Body of pancreas (tissue), 4 donors: ENCODE measurements around the gene RTN4RL2.

Source experiments
- CTCF ChIP-seq, 7 experiments: fragments of 450-650 bp in 4 of 7; fragments of 200-600 bp in 3 of 7; sonication (generic) in 3 of 7; IDR thresholded peaks; one replicate each; pipeline ENCODE4 v1.5.1; 2016 to 2019; ENCODE audit warnings: antibody characterized with exemption in 7 of 7
- POLR2A ChIP-seq, 3 donors: fragments of 450-650 bp; IDR thresholded peaks; one replicate each; pipeline ENCODE4 v1.6.1; 2016; ENCODE audit warnings: antibody characterized with exemption in 3 of 3, mild to moderate bottlenecking in 2 of 3

GRCh38 chr11:57508341-57509170 lies 48.2 kb downstream of the RTN4RL2 start:
- TF ChIP-seq CTCF (IDR thresholded peaks at IDR 0.05): no peak
- TF ChIP-seq POLR2A (IDR thresholded peaks at IDR 0.05): no peak
